Bronchial epithelial cell (primary cell): ENCODE results near the gene LEF1. TPM values are rescaled to one million over a fixed set of nuclear protein-coding genes. Genes with fewer than 3 reads are reported as not detected.

Source experiments
- DNase-seq: peaks from one replicate; pipeline ENCODE4 v3.0.0-alpha.2; 2010; ENCODE audit warnings: low read depth
- FAIRE-seq: peaks from 2 replicates; lab custom pipeline; 2011; peaks lifted over from hg19 to GRCh38; lab: Jason Lieb, UNC
- H3K27me3 ChIP-seq: 2 replicates; pipeline ENCODE4 v1.5.1; 2011; ENCODE audit warnings: low read length; ENCODE audit not compliant: control insufficient read depth, insufficient read depth
- H3K36me3 ChIP-seq: 2 replicates; pipeline ENCODE4 v1.5.1; 2011; ENCODE audit warnings: low read length; ENCODE audit not compliant: control insufficient read depth, insufficient read depth
- H3K4me3 ChIP-seq: 2 replicates; pipeline ENCODE4 v1.5.1; 2011; ENCODE audit warnings: mild to moderate bottlenecking, low read depth, low read length, control low read depth
- CTCF ChIP-seq: IDR thresholded peaks from 2 replicates; pipeline ENCODE4 v1.5.1; 2011; ENCODE audit warnings: mild to moderate bottlenecking, moderate library complexity, low read length, control low read depth, inconsistent platforms; ENCODE audit not compliant: insufficient read depth, severe bottlenecking
- total RNA-seq: library from RNA; depleted of rRNA; stranded (reverse); fragments of >200 nt; gene quantifications from 2 replicates; pipeline ENCODE4 v1.2.1, GENCODE V29; 2014

Gene LEF1
- total RNA-seq, 1 donor from 2014 or later: not detected

GRCh38 chr4:107999932-108000539, 168.7 kb downstream of the LEF1 start:
- Histone ChIP-seq H3K36me3 (no peaks in the 10 kb centered on the region), H3K4me3 (no peak overlapping the region), H3K27me3 (no peaks in the 10 kb centered on the region)
- peak; percentile 66 for DNase-seq
- TF ChIP-seq CTCF: no peak
- FAIRE-seq: no peak

GRCh38 chr4:107997794-107998193, 170.9 kb downstream of the LEF1 start:
- TF ChIP-seq CTCF: no peak
- Histone ChIP-seq H3K27me3 (no peaks in the 10 kb centered on the region), H3K4me3 (no peak overlapping the region), H3K36me3 (no peaks in the 10 kb centered on the region)
- DNase-seq (no peak), FAIRE-seq (no peak)

Other genes with a start within 250 kb of the LEF1 start
- 1.3 and 1.4 TPM in 2 replicates for gene CYP2U1, start 237.4 kb downstream of the LEF1 start, total RNA-seq
- gene HADH, start 179.0 kb downstream of the LEF1 start, total RNA-seq: 7.1 and 9.1 TPM in 2 replicates